ENCODE data around the gene SPDYA.

DNA sequence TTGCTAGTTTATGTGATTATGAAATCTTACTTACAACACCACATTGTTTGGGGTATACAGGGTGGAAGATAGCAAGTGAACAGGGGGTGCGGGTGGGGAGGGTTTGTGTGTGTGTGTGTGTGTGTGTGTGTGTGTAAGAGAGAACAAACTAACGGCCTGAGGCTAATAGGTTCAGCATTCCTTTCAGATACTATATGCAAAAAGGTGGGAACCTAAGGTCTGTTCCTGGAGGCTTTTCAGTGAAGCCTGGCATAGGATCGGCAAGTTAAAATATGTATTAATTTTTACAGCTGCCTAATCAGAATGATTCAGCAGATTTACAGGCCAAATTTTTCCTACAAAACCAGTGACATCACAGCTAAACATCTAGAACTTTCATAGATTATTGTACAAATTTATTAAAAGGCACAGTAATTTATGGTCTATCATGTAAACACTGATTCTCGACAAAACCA, 7.6 kb upstream of the SPDYA start:
- TF ChIP-seq, protein P1, sequence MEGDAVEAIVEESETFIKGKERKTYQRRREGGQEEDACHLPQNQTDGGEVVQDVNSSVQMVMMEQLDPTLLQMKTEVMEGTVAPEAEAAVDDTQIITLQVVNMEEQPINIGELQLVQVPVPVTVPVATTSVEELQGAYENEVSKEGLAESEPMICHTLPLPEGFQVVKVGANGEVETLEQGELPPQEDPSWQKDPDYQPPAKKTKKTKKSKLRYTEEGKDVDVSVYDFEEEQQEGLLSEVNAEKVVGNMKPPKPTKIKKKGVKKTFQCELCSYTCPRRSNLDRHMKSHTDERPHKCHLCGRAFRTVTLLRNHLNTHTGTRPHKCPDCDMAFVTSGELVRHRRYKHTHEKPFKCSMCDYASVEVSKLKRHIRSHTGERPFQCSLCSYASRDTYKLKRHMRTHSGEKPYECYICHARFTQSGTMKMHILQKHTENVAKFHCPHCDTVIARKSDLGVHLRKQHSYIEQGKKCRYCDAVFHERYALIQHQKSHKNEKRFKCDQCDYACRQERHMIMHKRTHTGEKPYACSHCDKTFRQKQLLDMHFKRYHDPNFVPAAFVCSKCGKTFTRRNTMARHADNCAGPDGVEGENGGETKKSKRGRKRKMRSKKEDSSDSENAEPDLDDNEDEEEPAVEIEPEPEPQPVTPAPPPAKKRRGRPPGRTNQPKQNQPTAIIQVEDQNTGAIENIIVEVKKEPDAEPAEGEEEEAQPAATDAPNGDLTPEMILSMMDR (IDR thresholded peaks at IDR 0.05) = no peak
- TF ChIP-seq POLR2A (IDR thresholded peaks at IDR 0.05) = no peak
